ENCODE results near the gene FLRT1.

The FLRT1 gene

DNA sequence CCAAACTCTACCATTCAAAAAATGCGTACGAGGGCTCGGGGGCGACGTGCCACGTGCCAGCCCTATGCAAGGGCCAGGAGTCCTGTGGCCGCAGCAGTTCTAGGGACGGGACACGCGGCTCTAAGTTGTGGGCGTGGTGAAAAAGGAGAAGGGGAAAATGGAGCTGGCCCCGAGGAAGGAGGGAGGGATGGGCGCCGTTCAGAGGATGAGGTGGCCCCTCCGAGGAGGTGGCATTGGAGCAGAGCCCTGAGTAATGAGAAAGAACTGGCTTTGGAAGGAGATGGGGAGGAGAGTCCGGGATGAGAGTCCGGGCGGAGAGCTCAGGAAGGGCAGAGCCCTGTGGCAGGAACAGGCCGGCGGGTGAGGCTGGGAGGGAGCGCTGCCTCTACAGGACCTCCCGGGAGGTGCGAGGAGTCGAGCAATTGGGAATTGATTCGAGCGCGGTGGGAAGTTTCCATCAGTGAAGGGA is 28.5 kb upstream of the FLRT1 start:
- DNase-seq = no peak

DNA sequence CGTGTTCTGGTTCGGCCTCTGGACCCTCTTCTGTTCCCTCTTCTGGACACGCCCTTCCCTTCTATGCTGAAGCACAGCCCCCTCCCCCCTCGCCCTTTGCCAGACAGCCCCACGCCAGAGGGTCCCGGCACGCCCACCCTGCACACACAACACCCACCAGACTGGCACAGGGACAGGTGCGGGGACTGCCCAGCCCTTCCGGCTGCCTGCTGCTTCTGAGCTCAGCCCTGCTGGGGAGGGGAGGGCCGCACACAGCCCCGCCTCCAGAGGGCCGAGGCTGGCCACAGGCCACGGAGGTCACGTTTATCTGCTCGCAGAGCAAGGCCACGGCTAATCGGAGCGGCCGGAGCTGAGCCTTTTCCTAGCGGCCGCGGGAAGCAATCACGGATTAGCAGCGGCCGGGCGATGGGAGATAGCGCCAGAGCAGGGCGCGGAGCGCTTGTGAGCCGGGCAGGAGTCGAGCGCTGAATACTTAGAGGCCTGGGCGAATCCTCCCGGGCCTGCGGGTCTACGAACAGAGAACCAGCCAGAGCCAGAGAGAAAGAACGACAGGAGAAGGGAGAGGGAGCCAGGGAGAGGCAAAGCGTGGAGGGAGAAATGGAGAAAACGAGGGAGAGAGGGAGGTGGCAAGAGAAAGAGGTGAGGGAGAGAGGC is 28.0 kb upstream of the FLRT1 start:
- no peak for DNase-seq

DNA sequence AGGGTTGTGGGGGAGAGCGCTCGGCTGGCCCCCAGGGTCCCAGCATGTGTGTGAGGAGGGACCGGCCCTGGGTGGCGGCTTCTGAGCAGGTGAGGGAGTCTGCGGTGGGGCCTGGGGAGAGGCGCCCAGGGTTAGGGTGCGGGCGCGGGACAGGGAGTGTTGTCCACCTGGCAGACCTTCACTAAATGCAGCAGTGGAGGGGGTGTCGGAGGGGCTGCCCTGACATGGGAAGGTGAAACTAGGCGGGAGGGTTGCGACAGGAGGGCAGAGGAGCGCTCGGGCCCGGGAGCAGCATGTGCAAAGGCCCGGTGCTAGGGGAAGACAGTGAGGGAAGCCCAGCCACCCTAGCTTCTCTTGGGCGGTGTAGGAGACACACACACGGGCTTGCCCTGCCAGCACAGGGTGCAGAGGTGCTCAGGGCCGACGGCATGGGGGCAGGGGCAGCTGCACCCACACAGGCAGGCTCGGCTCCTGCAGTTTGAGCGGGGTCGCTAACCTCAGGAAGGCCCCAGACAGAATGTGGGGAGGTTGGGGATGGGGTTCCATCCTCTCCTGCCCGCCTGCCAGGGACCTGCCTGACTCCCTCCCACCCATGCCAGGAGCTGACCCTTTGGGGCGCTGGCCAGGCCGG is 27.3 kb upstream of the FLRT1 start:
- no peak for DNase-seq

DNA sequence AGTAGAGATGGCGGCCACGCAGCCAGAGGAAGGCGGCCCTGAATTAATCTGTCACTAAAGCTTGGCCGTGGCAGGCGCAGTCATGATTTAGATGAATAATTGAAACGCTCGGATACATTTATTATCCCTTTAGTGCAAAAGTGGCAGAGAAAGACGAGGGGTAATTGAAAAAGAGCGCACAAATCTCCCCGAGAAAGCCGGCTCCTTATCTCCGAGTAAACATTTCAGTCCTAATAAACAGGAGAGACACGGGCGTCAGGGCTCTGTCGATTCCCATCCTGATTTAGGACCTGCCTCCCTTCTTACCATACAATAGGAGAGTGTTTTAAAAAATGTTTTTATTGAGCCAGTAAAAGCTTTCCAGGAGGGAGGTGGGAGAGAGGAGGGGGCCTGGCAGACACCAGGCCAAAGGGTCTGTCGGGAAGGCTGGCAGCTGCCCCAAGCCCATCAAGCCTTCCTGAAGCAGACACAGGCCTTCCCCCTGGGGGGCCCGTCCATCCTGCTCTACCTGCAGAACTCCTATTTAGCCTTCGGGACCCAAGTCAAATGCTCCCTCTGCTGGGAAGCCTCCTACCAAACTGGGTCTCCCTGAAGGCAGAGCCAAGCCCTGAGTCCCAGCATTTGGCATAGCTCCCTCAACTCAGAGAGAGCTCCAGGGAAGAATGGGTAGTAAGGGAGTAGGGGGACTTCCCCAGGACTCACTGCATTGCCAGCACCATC is 26.7 kb upstream of the FLRT1 start:
- DNase-seq = no peak

DNA sequence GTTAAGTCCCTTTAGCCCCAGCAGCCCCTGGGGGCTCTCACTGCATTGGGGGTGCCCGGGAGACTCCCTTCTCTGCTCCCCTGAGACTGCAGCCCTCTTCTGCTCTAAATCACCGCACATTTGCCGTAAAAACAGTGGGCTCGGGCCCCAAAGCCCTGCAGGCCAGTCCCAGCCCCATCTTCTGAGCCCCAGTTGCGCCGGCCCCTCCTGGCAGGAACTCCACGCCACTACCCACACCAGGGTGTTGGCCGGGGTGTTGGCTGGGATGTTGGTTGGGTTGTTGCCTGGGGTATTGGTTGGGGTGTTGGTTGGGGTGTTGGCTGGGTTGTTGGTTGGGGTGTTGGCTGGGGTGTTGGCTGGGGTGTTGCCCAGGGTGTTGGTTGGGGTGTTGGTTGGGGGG is 26.0 kb upstream of the FLRT1 start:
- no peak for DNase-seq

DNA sequence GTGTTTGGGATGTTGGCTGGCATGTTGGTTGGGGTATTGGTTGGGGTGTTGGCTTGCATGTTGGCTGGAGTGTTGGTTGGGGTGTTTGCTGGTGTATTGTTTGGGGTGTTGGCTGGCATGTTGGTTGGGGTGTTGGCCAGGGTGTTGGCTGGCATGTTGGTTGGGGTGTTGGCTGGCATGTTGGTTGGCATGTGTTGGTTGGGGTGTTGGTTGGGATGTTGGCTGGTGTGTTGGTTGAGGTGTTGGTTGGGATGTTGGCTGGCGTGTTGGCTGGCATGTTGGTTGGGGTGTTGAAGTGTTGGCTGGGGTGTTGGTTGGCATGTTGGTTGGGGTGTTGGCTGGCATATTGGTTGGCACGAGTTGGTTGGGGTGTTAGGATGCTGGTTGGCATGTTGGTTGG is 24.9 kb upstream of the FLRT1 start:
- DNase-seq = no peak

DNA sequence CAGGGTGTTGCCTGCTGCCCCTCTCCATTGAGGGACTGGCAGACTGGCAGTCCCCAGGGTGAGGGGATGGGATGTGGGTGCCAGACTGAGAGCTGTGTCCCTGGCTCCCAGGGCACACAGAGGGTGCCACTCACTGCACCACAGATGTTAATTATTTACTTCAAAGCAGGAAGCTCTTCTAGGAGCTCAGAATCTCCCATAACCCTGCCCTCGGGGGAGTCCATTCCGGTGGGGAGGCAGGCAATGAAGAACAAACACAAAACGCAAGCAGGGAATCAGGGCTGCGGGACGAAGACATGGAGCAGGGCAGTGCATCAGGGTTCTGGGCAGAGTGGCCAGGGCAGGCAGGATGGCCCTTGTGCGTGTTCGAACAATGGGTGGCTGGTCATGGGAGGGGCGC is 24.4 kb upstream of the FLRT1 start:
- DNase-seq = no peak

DNA sequence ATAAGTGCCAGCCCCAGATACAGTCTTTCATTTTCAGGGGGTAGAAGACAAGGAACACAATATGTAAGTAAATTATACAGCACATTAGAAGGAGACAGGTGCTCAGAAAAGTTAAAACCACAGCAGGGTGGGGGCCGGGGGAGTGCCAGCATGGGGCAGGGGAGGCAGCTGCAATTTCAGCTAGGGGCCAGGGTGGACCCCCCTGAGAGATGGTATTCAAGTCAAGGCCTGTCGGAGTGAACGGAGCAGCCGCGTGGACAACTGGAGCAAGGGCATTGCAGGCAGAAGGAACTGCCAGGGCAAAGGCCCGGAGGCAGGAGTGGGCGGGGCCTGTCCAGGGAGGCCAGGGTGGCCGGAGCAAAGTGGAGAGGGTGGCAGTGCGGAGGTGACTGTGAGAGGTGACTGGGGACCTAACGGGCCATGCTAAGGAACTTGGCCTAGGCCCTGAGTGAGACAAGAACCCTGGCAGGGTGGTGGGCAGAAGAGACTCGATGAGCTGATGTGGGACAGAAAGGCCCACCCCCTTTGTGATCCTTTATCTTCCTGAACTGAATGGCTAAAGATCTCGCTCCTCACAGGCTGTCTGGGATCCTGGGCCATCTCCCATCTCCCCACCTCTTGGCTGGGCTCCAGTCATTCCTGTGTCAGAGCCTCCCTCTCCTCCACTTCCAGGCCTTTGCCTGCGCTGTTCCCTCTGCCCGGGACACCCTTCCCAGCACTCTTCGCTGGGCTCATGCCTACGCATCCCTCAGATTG is 22.4 kb upstream of the FLRT1 start:
- no peak for DNase-seq

DNA sequence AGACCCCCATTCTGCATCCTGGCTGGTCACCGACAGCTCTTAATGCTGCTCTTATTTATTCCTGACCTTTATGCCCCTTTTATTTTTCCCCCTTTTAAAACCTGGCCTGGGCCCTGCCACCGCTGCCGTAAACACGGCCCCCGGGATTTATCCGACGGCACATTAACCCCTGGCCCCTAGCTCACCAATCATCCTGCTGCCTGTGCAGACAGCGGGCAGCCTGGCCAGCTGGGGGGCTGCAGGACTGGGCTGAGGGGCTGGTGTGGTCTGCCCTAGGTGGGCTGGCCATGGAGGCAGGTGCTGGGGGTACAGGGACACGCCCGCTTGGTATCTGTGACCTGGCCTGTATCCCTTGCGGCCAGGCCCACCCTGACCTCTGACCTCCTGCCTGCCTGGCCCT is 21.4 kb upstream of the FLRT1 start:
- DNase-seq = no peak

DNA sequence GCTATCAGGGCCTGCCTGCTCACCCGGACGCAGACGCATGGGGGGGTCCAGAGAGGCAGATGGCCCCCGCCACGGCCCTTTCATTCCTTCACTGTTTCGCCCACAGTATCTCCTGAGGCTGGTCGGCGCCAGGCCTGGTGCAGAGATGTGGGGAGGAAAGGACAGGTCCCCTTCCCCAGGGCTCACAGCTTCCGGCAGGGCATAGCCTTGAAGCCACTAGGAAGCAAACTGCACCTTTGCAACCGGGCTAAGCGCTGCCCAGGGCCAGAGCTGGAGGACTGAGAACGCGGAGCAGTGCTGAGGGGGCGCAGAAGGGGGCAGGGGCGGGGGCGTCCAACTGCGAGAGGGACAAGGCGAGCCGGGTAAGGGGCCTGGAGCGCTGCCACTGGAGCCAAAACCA is 20.2 kb upstream of the FLRT1 start:
- no peak for DNase-seq

DNA sequence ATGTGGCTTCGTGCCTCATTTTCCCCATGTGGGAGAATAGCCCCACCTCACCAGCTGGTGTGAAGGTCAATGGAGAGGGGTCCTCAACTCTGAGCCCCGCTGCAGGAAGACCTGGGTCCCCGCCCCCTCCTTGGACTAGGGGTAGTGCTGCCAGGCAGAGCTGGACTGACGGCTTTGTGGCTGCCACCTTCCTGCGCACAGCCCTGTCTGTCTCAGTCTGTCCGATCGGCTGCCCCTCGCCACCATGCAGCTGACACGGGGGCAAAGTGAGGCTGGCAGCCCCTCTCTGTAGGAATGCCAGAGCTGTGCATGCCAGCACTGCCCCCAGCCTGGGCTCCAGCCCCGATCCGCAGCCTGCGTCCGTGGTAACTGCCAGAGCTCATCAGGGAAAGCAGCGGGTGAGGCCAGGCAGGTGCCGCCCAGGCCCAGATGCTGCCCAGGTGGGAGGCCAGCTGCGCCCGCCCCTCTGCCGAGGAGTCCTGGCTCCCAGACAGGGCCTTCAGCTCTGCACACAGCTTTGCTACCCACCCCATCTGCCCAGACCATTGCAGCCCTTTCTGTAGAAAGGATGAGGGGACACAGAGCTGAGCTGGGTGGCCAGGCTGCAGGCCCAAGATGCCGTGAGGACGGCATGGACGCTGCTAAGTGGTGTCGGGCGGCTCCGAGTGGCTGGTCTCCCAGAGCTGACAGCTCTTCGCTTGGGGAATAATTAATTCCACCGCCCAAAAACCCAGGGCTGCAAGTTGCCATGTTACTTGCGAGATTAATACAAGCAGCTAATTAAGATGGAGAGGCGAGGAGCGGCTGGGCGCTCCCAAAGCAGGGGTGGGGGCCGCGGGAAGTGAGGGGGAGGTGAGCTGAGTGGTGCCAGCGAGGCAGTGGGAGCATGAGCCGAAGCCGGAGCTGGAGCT is 19.5 kb upstream of the FLRT1 start:
- DNase-seq = no peak

DNA sequence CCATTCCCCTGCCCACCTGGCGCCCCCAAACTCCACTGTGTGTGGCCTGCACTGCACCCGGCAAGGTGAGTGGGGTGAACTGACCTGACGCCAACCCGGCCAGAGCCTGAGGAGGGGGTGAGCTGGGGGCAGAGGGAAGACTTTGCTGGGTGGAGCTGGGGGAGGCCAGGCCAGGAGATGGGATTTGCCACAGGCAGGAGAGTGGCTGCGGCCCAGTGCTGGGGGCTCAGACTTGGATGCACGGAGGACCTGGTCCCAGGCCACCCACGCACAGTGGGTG is 17.8 kb upstream of the FLRT1 start:
- no peak for DNase-seq

DNA sequence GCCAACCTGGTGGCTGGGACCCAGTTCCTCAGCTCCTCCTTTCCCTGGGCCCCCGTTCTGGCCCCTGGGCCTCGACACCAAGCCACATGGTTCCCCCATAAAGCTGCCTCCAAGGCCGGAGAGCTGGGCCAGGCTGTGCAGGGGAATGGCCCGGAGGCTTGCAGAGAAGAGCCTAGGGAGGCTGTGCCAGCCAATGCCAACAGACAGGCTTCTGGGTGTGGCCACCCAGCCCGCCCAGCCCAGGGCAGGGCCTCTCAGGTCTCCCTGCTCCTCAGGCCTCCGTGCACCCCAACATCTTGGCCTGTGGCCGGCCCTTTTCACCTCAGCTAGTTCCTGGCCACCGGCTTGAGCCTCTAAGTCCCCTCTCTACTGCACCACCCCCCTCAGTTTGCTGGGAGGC is 17.4 kb upstream of the FLRT1 start:
- no peak for DNase-seq

DNA sequence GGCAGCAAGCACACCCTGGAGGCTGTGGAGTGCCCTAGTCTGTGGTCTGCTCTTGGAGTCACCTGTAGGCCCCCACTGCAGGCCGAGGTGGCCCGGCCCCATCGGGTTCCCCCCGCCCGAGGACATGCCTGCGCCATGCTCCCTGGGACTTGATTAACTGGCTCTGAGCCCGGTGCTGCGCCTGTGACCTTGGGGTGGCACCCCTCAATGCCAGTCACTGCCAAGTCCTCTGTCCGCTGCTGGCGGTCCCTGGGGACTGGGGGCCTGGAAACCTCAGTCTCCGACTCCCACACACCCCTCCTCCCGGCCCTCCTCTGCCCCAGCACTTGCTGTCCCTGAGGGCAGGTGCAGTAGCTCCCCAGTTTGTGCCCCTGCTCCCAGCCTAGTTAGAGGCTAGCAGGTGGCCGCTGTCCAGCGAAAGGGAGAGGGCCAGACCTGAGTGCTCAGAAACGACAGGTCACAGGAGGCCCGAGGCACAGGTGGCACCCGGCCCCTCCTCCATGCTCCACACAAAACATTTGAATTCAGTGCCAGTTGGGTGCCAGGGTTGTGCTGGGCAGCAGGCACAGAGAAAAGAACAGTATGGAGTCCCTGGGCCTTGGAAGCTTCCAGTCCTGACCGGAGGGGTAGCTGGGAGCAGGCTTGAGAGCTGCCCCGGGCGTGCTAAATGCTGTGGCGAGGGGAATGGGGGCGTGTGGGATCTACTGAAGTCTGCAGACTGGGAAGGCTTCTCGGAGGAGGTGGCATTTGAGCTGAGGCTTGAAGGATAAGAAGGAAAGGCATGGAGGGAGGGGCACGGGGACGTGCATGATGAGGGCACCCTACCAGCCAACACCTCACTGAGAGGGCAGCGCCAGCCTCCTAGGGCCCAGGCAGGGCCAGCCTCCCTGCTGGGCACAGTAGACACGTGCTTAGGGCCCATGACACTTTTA is 16.4 kb upstream of the FLRT1 start:
- DNase-seq = no peak

DNA sequence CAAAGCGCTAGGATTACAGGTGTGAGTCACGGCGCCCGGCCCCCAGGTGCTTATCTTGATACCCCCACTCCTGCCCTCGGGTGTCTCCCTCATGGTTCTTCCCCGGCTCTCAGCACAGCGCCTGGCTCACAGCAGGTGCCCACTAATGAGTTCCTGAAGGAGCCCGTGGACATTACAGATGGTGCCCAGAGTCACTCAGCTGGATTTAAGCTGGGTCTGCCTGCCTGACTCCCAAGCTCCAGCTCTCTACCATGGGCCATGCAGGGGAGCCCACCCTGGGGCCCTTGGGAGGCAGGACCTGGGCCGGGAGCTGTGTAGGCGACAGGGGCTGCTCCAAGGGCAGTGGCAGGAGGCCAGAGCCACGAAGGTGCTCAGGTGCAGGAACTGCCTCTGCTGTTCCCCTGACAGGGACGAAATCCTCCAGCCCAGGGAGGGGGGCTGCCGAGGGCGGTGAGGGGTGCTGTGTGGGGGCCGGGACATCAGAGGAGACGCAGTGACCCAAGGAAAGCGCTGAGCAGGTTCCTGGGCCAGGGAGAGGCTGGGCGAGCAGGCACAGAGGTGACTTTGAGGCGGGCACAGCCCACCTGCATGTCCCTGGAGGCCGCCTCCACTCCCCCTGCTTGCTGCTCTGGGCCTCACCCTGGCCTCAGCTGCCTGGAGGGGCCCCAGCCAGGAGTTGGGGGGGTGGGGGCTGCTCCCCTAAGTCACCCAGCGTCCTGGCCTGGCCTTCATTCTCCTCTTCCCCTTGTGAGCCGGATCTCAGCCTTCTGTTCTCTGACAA is 14.6 kb upstream of the FLRT1 start:
- no peak for DNase-seq

DNA sequence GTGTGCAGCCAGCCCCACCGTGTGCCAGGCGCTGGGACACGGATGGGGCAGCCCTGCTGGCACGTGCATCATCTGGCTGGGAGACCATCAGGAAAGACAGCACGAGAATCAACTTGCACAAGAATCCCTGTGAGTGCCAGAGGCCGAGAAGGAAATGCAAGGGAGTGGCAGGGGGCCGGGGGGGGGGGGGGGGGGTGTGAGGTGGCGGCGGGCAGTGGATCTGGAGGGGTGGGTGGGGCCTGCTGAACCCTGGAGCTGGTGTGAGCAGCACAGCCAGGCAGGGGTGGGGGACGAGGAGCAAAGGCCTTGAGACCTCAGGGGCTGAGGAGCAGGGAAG is 14.0 kb upstream of the FLRT1 start:
- DNase-seq = no peak

DNA sequence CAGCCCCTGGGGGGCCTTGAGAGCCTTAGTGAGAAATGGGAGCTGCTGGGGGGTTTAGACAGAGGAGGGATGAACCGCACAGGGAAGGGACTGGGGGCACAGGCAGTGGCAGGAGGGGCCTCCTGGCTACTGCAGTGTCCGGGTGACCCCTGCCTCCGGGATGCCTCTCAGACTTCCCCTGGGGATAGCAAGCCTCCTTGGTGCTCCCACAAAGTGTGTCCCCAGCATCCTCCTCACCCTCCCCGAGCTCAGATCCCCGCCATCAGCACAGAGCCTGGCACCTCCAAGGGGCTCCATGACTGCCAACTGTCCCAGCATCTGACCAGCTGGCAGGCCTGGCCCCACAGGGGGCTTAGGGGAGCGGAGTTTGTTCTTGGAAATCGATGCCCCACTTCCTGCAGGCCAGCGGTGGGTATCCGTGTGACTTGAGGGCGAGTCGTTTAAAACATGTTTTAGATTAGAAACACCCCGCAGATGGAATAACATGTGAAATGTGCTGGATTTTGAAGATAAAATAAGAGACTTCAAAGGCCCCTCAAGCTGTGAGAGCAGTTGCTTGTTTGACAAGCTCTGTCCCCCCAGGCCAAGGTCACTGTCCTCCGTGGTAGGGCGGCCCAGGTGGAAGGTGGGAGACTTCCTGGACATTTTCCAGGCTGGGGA is 13.5 kb upstream of the FLRT1 start:
- DNase-seq = no peak

DNA sequence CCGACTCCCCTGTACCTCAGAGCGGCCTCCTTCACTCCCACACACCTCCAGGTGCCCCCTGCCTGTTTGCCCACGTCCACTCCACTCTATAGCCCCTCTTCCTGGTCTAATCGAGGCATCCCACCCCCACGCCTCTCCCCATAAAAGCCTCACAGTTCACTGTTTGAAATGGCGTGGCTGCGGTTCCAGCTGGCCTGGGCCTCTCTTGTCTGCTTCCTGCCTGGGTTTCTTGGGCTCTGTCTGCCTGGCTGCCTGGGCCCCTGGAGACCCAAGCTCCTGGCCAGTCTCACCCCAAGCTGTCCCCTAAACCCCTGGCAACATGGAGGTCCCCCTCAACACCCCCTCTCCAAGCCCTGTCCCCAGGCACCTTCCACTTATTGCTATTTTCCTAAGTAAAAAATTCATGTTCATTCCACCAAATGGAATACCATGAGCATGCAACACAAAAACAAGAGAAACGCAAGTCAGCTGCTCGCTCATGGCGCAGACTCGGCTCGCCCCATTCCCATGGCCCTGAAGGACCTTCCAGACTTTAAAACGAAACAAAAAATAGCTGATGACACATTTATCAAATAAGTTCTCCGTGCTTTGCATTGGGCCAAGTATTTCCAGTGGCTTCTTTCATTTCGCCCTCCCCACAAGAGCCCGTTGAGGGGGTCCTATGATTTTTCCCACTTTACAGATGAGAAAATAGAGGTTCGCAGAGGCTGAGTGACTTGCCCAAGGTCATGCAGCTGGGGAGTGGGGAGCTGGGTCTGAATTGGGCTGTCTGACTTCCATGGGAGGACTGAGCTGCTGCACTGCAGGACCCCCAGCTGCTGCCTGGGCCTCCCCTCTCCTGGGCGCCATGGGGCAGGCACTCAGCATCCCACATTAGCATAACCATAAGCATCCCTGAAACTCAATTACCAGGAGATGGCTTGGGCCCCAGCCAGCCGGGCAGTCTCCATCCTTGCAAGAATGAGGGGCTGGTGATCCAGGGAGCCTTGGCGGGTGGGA is 11.7 kb upstream of the FLRT1 start:
- no peak for DNase-seq

DNA sequence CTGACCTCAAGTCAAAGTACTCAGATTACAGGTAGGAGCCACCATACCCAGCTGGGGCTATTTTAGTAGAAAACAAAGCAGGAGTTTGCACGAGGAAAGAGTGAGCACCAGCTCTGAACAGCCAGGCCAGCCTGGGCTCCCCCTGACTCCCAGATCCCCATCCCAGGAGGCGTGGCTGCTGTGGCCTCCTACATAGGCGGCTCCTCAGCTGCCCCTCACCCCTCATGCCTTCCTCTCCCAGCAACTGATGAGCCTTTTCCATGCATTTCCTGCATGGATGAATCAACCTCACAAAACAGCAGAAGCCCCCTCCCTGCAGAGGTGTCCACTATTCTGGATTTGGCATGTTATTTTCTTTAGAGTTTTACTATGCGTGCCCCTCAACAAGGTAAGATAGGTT is 10.5 kb upstream of the FLRT1 start:
- DNase-seq = no peak

All from SIG-M5 (cell line).